ENCODE measurements around the gene LDB1. TPM values are rescaled to one million over a fixed set of nuclear protein-coding genes. Genes with fewer than 3 reads are reported as not detected.

LDB1 gene
- total and polyA plus RNA-seq, 2 of the 13 experiments (the other 11 are each of a cell fraction or from before 2014, with no cell fraction given), result 17.2 to 45.5 TPM

- TF ChIP-seq RNF219 (CRISPR knock-in tag; IDR thresholded peaks at IDR 0.05) (peak; percentile 45; the same call in 1 of the 2 replicates), SSRP1 (CRISPR knock-in tag; IDR thresholded peaks at IDR 0.05) (no peak), ZFP91 (CRISPR knock-in tag; IDR thresholded peaks at IDR 0.05; ENCODE audit: borderline replicate concordance) (peak; percentile 32), ZNF784 (CRISPR knock-in tag; IDR thresholded peaks at IDR 0.05; ENCODE audit: borderline replicate concordance) (0 out of 2 replicates have a peak, but pooled peaks have one; percentile 44), PRDM4 (CRISPR knock-in tag; IDR thresholded peaks at IDR 0.05; ENCODE audit: borderline replicate concordance) (no peak), HBP1 (CRISPR knock-in tag; IDR thresholded peaks at IDR 0.05; ENCODE audit: low read depth) (0 out of 2 replicates have a peak, but pooled peaks have one; percentile 36), ZFP37 (CRISPR knock-in tag; IDR thresholded peaks at IDR 0.05; ENCODE audit: borderline replicate concordance) (no peak), SOX13 (IDR thresholded peaks at IDR 0.05) (no peak), SOX13 (CRISPR knock-in tag; conservative IDR thresholded peaks at IDR 0.05 in 1 of 2, IDR thresholded peaks at IDR 0.05 in 1 of 2) (no peak), CSRNP1 (CRISPR knock-in tag; IDR thresholded peaks at IDR 0.05) (0 out of 2 replicates have a peak, but pooled peaks have one; percentile 6), ZNF143 (CRISPR knock-in tag; IDR thresholded peaks at IDR 0.05) (no peak), SATB2 (CRISPR knock-in tag; IDR thresholded peaks at IDR 0.05) (no peak), TFE3 (CRISPR knock-in tag; IDR thresholded peaks at IDR 0.05) (peak; percentile 2; the same call in 1 of the 2 replicates)
Measured at GRCh38 chr10:102065561-102066398, 54.4 kb downstream of the LDB1 start (continued).
